ENCODE measurements around the gene DHX40. TPM values are rescaled to one million over a fixed set of nuclear protein-coding genes. Genes with fewer than 3 reads are reported as not detected.

Gene DHX40
- total RNA-seq, 4 donors from 2014 or later: 10.5 to 42.0 (median 25.0) TPM

- DNase-seq: no peak
- Histone ChIP-seq H3K9me3 (no peaks in the 10 kb centered on the region), H3K4me3 (peak overlapping the region; percentile 89 to 100 (median 94)), H3K27ac (peak overlapping the region; percentile 98 to 100 (median 99)), H3K27me3 (no peaks in the 10 kb centered on the region), H3K4me1 (peaks cover 27 to 68% (median 42%) of the 10 kb centered on the region in 3 donors), H3K36me3 (no peaks in the 10 kb centered on the region)
- TF ChIP-seq POLR2A (IDR thresholded peaks at IDR 0.05) (no peak), CTCF (IDR thresholded peaks at IDR 0.05) (no peak)
- WGBS, 2 donors: 2% methylated on average over 12 to 14 of the region's 14 CpGs
- intact Hi-C loops (cut with DNase I): no loop called here
These were observed 55.3 kb downstream of the DHX40 start for GRCh38 chr17:59620518-59621259.

GRCh38 chr17:59621771-59622170 lies 56.4 kb downstream of the DHX40 start:
- no peaks in the 10 kb centered on the region for H3K36me3 ChIP-seq
- no peaks in the 10 kb centered on the region for H3K9me3 ChIP-seq
- H3K27ac ChIP-seq: peak overlapping the region in 1 of 4 donors; percentile 100
- WGBS, 2 donors: 31 to 39% methylated on average over 4 of the region's 4 CpGs
- no peaks in the 10 kb centered on the region for H3K27me3 ChIP-seq
- DNase-seq: no peak
- TF ChIP-seq POLR2A (IDR thresholded peaks at IDR 0.05) (no peak), CTCF (IDR thresholded peaks at IDR 0.05) (no peak)
- H3K4me3 ChIP-seq: peak overlapping the region in 2 of 4 donors; percentile 92 to 100
- intact Hi-C loops (cut with DNase I): no loop called here
- H3K4me1 ChIP-seq: peaks cover 27 to 79% (median 44%) of the 10 kb centered on the region in 3 donors

- no peaks in the 10 kb centered on the region for H3K36me3 ChIP-seq
These were observed 57.7 kb downstream of the DHX40 start for GRCh38 chr17:59623151-59623550.

GRCh38 chr17:59626756-59627155 lies 61.3 kb downstream of the DHX40 start:
- H3K27ac ChIP-seq: peak overlapping the region in 1 of 4 donors; percentile 49
- 94 to 95% methylated on average over 5 of the region's 5 CpGs for WGBS, 2 donors
- no peaks in the 10 kb centered on the region for H3K9me3 ChIP-seq
- intact Hi-C loops (cut with DNase I): no loop called here
- no peak for TF ChIP-seq POLR2A (IDR thresholded peaks at IDR 0.05)
- TF ChIP-seq CTCF (IDR thresholded peaks at IDR 0.05): no peak
- H3K4me3 ChIP-seq: no peak overlapping the region
- peaks cover 0 to 6% (median 0%) of the 10 kb centered on the region in 3 donors for H3K36me3 ChIP-seq
- H3K4me1 ChIP-seq: peaks cover 21 to 96% (median 42%) of the 10 kb centered on the region in 3 donors
- no peak for DNase-seq
- H3K27me3 ChIP-seq: no peaks in the 10 kb centered on the region

More at GRCh38 chr17:59623151-59623550, 57.7 kb downstream of the DHX40 start:
- H3K27me3 ChIP-seq: no peaks in the 10 kb centered on the region
- peaks cover 26 to 80% (median 39%) of the 10 kb centered on the region in 3 donors for H3K4me1 ChIP-seq
- WGBS, 2 donors: 27 to 74% methylated on average over 2 of the region's 2 CpGs
- H3K9me3 ChIP-seq: no peaks in the 10 kb centered on the region
- peak overlapping the region in 1 of 4 donors; percentile 21 for H3K27ac ChIP-seq
- DNase-seq: no peak
- H3K4me3 ChIP-seq: peak overlapping the region in 1 of 4 donors; percentile 92
- no peak for TF ChIP-seq CTCF (IDR thresholded peaks at IDR 0.05)
- TF ChIP-seq POLR2A (IDR thresholded peaks at IDR 0.05): no peak
- intact Hi-C loops (cut with DNase I): no loop called here

GRCh38 chr17:59627274-59627673 lies 61.9 kb downstream of the DHX40 start:
- DNase-seq: no peak
- peak overlapping the region in 2 of 4 donors; percentile 27 to 49 for H3K27ac ChIP-seq
- no peak overlapping the region for H3K4me3 ChIP-seq
- WGBS, 2 donors: 46 to 51% methylated on average over 3 of the region's 3 CpGs
- peaks cover 0 to 6% (median 0%) of the 10 kb centered on the region in 3 donors for H3K36me3 ChIP-seq
- peaks cover 19 to 91% (median 37%) of the 10 kb centered on the region in 3 donors for H3K4me1 ChIP-seq
- no peaks in the 10 kb centered on the region for H3K9me3 ChIP-seq
- TF ChIP-seq POLR2A (IDR thresholded peaks at IDR 0.05) (no peak), CTCF (IDR thresholded peaks at IDR 0.05) (no peak)
- intact Hi-C loops (cut with DNase I): no loop called here
- H3K27me3 ChIP-seq: no peaks in the 10 kb centered on the region
